IPS-20b (cell line): ENCODE results near the gene NUTM1.

ENCODE experiments used
- H3K27ac ChIP-seq: one replicate; pipeline ENCODE4 v1.5.1; 2013; ENCODE audit warnings: low read length
- H3K27me3 ChIP-seq: 2 replicates; pipeline ENCODE4 v1.6.1; 2013; ENCODE audit warnings: mild to moderate bottlenecking, low read length, inconsistent platforms; ENCODE audit not compliant: insufficient read depth
- H3K36me3 ChIP-seq: 2 replicates; pipeline ENCODE4 v1.6.1; 2013; ENCODE audit warnings: low read depth, mild to moderate bottlenecking, inconsistent platforms, low read length, moderate library complexity; ENCODE audit not compliant: insufficient read depth
- H3K4me1 ChIP-seq: 2 replicates; pipeline ENCODE4 v1.6.1; 2013; ENCODE audit warnings: mild to moderate bottlenecking, control low read depth, inconsistent platforms, low read length, moderate library complexity; ENCODE audit not compliant: insufficient read depth
- H3K4me3 ChIP-seq: 2 replicates; pipeline ENCODE4 v1.5.1; 2013; ENCODE audit warnings: mild to moderate bottlenecking, low read length, inconsistent platforms
- H3K9ac ChIP-seq: 2 replicates; pipeline ENCODE4 v1.6.1; 2013; ENCODE audit warnings: low read depth, mild to moderate bottlenecking, inconsistent platforms, low read length, moderate library complexity
- H3K9me3 ChIP-seq: 2 replicates; pipeline ENCODE4 v1.6.1; 2013; ENCODE audit warnings: mild to moderate bottlenecking, low read depth, low read length, inconsistent platforms; ENCODE audit not compliant: insufficient read depth

Gene NUTM1, protein sequence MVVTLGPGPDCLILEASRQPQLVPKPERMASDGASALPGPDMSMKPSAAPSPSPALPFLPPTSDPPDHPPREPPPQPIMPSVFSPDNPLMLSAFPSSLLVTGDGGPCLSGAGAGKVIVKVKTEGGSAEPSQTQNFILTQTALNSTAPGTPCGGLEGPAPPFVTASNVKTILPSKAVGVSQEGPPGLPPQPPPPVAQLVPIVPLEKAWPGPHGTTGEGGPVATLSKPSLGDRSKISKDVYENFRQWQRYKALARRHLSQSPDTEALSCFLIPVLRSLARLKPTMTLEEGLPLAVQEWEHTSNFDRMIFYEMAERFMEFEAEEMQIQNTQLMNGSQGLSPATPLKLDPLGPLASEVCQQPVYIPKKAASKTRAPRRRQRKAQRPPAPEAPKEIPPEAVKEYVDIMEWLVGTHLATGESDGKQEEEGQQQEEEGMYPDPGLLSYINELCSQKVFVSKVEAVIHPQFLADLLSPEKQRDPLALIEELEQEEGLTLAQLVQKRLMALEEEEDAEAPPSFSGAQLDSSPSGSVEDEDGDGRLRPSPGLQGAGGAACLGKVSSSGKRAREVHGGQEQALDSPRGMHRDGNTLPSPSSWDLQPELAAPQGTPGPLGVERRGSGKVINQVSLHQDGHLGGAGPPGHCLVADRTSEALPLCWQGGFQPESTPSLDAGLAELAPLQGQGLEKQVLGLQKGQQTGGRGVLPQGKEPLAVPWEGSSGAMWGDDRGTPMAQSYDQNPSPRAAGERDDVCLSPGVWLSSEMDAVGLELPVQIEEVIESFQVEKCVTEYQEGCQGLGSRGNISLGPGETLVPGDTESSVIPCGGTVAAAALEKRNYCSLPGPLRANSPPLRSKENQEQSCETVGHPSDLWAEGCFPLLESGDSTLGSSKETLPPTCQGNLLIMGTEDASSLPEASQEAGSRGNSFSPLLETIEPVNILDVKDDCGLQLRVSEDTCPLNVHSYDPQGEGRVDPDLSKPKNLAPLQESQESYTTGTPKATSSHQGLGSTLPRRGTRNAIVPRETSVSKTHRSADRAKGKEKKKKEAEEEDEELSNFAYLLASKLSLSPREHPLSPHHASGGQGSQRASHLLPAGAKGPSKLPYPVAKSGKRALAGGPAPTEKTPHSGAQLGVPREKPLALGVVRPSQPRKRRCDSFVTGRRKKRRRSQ

DNA sequence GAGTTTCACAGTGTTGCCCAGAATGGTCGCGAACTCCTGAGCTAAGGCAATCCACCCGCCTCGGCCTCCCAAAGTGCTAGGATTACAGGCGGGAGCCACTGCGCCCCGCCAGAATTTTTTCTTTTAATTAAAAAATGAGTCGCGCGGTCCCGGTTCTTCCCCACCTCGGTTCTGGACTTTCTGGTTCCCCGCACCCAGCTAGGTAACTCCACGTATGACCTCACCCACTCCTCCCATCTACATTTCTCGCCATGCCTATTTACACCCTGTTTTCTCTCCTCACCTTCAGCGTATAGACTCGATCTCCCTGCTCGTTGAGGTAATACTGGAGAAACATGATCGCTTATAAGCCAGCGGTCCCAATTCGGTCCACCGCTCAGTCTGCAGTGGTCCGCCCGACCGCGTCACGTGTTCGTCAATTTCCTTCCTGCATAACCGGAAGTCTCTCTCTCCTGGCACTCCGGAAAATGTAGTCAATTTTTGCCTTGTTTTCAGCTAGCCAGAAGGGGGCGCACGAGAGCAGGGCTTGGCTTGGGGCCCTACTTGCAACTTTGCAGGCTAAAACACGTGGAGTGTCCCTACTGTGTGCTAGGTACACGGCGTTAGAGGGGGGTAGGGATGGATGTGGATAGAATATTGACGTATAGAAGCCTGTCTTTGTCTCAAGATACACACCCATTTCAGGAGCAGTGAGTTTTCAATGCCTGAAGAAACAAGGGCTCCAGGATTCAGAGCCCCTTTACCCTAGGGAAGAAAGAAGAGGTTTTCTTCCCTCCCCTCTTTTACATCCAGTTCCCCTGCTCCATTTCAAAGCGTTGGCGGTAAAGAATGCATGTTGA, at the start of gene NUTM1, which contains the start of gene NOP10:
Gene NUTM1, plus strand, starts transcription at position 579 of the 839 bp plus-strand sequence. CDS start 382 bp downstream, outside the sequence.
Gene NOP10, minus strand, starts transcription at position 400 of the 839 bp plus-strand sequence. Its CDS starts 63 bp downstream, at position 337.
- peaks cover 32% of the 10 kb centered on the region for H3K36me3 ChIP-seq
- H3K9ac ChIP-seq: peak within 1 kb of the TSS; percentile 95
- H3K9me3 ChIP-seq: no peaks in the 10 kb centered on the region
- peak within 1 kb of the TSS; percentile 67 for H3K27ac ChIP-seq
- no peaks in the 10 kb centered on the region for H3K27me3 ChIP-seq
- peak within 1 kb of the TSS; percentile 99 for H3K4me3 ChIP-seq
- H3K4me1 ChIP-seq: peaks cover 7% of the 10 kb centered on the region; the same call in 1 of the 2 replicates

DNA sequence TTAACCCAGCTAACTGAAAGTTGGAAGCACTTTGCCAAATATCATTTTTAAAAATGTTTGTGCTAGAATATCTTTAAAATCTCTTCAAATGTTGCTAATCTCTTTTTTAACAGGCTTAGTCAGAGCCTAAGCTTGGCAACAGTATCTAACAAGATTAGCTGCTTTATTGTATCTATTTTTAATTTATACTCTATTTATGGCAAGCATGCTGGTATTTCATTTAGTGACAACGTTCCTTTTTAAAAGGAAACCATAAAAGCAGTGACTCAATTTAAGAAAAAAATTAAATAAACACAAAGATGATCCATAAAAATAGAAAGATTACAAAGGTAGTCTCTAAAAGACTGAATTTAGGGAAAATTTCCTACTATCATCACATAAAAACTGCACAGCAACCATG, 46.1 kb upstream of the NUTM1 start:
- Histone ChIP-seq H3K9ac (no peak overlapping the region), H3K4me3 (no peak overlapping the region), H3K36me3 (no peaks in the 10 kb centered on the region), H3K27ac (no peak overlapping the region), H3K27me3 (no peaks in the 10 kb centered on the region), H3K9me3 (no peaks in the 10 kb centered on the region), H3K4me1 (no peaks in the 10 kb centered on the region)

DNA sequence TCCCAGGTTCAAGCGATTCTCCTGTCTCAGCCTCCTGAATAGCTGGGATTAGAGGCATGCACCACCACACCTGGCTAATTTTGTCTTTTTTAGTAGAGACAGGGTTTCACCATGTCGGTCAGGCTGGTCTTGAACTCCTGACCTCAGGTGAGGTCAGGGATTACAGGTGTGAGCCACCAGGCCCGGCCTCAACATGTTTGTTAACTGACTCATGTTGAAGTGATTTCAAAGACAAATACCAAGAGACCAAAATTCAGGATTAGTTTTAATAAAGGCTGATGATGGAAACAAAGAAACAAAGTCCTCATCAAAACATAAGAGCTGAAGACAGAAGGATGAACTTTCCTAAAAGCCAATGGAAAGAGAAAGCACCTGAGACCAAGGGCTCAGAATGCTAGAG, 42.1 kb upstream of the NUTM1 start:
- Histone ChIP-seq H3K9ac (no peak overlapping the region), H3K27ac (no peak overlapping the region)

DNA sequence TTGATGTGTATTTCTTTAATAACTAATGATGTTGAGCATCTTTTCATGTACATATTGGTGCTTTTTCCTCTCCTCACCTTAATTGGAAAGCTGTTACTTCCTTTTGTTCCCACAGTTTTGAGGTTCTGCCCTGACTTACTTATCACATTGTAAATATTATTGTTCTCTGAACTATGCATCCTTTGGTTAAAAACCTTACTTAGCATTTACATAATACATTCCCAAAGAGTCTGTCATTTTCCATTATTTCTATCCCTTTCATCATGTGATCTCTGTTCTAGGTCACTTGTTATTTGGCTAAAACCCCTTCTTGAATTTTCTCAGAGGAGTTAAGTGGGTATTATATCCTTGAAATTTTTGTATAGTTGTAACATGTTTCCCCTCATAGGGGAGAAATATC, 38.5 kb upstream of the NUTM1 start:
- H3K27me3 ChIP-seq: no peaks in the 10 kb centered on the region
- H3K27ac ChIP-seq: no peak overlapping the region

More for the DNA sequence above, 42.1 kb upstream of the NUTM1 start:
- Histone ChIP-seq H3K27me3 (no peaks in the 10 kb centered on the region), H3K9me3 (no peaks in the 10 kb centered on the region), H3K36me3 (no peaks in the 10 kb centered on the region), H3K4me1 (no peaks in the 10 kb centered on the region), H3K4me3 (no peak overlapping the region)

DNA sequence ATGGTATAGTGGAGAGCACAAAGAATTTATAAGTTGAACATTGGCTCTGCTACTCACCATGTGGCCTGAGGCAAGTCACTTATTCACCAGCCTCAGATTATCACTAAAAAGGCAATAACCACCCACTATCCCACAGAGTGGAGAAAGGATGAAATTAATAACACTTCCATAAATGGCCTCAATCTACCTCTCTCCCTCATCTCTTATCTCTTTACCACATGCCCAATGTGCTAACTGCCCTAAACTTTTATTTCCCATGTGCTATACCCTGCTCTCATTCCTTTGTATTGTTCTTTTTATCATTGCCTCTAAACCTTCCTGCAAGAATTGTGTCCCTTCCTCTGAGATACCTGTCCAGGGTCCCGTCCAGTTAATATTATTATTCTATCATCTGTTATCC, 31.6 kb upstream of the NUTM1 start:
- Histone ChIP-seq H3K4me3 (no peak overlapping the region), H3K9ac (no peak overlapping the region), H3K9me3 (no peaks in the 10 kb centered on the region), H3K27me3 (no peaks in the 10 kb centered on the region), H3K27ac (no peak overlapping the region), H3K36me3 (no peaks in the 10 kb centered on the region), H3K4me1 (no peaks in the 10 kb centered on the region)

More for the DNA sequence above, 38.5 kb upstream of the NUTM1 start:
- Histone ChIP-seq H3K9me3 (no peaks in the 10 kb centered on the region), H3K36me3 (no peaks in the 10 kb centered on the region), H3K9ac (no peak overlapping the region), H3K4me1 (no peaks in the 10 kb centered on the region), H3K4me3 (no peak overlapping the region)

DNA sequence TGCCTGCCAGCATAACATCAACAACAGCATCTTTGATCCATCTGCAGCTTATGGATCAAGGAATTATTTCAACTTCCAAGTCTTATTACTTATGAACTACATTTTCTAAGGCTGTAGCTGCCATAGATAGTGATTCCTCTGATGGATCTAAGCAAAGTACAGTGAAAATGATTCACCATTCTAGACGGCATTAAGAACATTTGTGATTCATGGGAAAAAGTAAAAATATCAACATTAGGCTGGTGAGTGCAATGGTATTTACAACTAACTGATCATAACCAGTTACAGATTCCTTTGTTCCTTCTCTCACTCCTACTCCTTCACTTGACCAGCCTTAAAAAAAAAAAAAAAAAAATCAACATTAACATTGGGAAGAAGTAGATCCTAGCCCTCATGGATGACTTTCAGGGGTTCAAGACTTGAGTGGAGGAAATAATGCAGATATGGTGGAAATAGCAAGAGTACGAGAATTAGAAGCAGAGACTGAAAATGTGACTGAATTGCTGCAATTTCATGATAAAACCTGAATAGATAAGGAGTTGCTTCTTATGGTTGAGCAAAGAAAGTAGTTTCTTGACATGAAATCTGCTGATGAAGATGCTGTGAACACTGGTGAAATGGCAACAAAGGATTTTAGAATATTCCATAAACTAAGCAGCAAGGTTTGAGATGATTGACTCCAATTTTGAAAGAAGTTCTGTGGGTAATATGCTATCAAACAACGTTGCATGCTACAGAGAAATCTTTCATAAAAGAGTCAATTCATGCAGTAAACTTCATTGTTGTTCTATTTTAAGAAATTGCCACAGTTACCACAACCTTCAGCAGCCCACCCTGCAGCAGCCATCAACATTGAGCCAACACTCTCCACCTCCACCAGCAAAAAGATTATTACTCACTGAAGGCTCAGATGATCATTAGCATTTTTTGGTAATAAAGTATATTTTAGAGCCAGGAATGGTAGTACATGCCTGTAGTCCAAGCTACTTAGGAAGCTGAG, 28.3 kb upstream of the NUTM1 start:
- no peaks in the 10 kb centered on the region for H3K9me3 ChIP-seq
- H3K4me3 ChIP-seq: no peak overlapping the region
- H3K4me1 ChIP-seq: peaks cover 3% of the 10 kb centered on the region; the same call in 1 of the 2 replicates
- no peak overlapping the region for H3K9ac ChIP-seq
- H3K27me3 ChIP-seq: no peaks in the 10 kb centered on the region
- no peaks in the 10 kb centered on the region for H3K36me3 ChIP-seq
- H3K27ac ChIP-seq: no peak overlapping the region

DNA sequence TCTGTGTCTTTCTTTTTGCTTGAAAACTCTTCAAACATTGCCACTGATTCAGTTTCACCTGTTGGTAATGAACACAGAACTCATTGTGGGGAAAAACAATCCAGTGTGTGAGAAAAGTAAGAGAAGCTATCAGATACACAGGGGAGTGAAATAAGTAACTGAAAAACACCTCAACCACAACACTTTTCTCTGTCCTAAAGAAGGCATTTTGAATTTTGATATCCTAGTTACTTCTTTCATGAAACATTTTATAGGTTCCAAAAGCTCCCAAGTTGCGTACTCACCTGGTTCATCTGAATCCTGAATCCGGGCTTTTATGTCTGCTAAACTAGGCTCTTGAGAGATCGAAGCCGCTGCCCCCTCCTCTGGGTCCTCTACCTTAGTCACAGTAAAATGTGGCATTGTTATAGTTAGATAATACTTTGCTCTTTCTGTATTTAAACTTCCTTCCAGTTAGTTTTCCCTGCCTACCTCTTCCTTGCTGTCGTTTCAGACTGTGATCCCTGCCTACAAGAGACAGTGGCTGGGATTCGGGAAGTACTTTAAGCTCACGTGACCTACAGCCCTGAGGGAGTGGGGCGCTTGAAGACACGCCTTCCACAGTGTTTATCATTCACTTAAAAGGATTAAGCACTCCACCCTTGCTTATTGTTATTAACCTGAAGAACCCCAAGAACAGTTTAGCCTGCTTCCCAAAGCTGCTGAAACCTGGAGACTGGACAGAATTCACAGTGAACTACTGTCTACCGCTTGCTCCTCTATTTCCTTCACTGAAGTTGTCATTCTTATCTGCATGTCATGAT, 24.6 kb upstream of the NUTM1 start:
- no peaks in the 10 kb centered on the region for H3K36me3 ChIP-seq
- H3K4me3 ChIP-seq: peak overlapping the region; percentile 89
- H3K27ac ChIP-seq: no peak overlapping the region
- no peaks in the 10 kb centered on the region; the same call in 1 of the 2 replicates for H3K9me3 ChIP-seq
- H3K27me3 ChIP-seq: no peaks in the 10 kb centered on the region
- H3K9ac ChIP-seq: peak overlapping the region; percentile 75
- H3K4me1 ChIP-seq: peaks cover 3% of the 10 kb centered on the region; the same call in 1 of the 2 replicates

DNA sequence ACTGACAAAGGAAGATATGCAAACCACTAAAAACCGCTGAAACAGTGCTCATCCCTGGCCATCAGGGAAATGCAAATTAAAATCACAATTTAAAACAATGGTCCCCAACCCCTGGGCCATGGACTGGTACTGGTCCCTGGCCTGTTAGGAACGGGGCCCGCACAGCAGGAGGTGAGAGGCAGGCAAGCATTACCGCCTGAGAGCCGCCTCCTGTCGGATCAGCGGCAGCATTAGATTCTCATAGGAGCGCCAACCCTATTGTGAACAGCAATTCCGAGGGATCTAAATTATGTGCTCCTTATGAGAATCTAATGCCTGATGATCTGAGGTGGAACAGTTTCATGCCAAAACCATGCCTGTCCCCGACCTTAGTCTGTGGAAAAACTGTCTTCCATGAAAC, 19.9 kb upstream of the NUTM1 start:
- Histone ChIP-seq H3K9ac (no peak overlapping the region), H3K36me3 (no peaks in the 10 kb centered on the region), H3K27ac (no peak overlapping the region), H3K27me3 (no peaks in the 10 kb centered on the region), H3K4me1 (peaks cover 3% of the 10 kb centered on the region; the same call in 1 of the 2 replicates), H3K9me3 (no peaks in the 10 kb centered on the region; the same call in 1 of the 2 replicates), H3K4me3 (no peak overlapping the region)

DNA sequence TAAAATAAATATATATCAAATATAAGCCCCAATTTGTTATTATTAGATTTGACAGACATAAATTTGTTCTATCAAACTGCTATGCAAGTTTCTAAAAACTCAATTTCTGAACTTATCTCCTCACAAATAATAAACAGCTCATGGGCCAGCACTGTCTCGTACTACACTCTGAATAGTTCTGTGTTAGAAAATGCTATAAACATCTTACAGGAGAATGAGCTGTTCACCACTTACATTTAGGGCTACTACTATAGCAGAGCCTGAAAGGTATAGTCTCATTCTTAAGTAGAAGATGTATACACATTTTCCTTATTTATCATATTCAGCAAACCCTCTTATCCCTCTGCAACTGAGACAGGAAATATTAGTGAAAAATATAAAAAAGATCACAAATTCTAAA, 18.2 kb upstream of the NUTM1 start:
- Histone ChIP-seq H3K9me3 (no peaks in the 10 kb centered on the region; the same call in 1 of the 2 replicates), H3K9ac (no peak overlapping the region), H3K4me1 (no peaks in the 10 kb centered on the region), H3K36me3 (no peaks in the 10 kb centered on the region), H3K4me3 (no peak overlapping the region), H3K27me3 (no peaks in the 10 kb centered on the region), H3K27ac (no peak overlapping the region)
